ENCODE results near the gene ZFYVE28.

GRCh38 chr4:2268357-2269205, 149.9 kb downstream of the ZFYVE28 start:
- TF ChIP-seq POLR2A (IDR thresholded peaks at IDR 0.05; ENCODE audit: low read depth, low read length), result no peak
- no peak for TF ChIP-seq SPI1 (IDR thresholded peaks at IDR 0.05; ENCODE audit: low read depth, low read length)
- no peak for TF ChIP-seq POLR2AphosphoS5 (IDR thresholded peaks at IDR 0.05; ENCODE audit: low read depth, low read length)
- TF ChIP-seq TAF1 (IDR thresholded peaks at IDR 0.05; ENCODE audit: low read depth, low read length), result no peak
